ENCODE measurements around the gene MRPL20. TPM values are rescaled to one million over a fixed set of nuclear protein-coding genes. Genes with fewer than 3 reads are reported as not detected.

Gene MRPL20
- polyA plus RNA-seq, 1 of the 3 experiments (the other 2 are of a cell fraction), result 210 TPM

DNA sequence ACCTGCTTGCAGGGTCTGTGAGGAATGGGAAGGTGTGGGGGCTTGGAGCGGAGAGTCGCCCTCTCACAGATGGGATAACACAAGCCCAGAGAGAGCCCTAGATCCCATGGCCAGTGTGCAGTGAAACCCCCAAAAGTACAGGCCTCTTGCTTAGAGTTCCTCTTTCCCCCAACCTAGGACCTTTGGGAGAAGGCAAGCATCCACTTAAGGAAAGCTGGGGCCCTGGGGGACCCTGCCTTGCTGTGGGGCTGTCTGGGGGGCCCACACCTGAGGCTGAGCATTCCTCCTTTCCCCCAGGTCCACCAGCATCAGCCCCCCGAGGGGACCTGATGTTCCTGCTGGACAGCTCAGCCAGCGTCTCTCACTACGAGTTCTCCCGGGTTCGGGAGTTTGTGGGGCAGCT is 29.5 kb upstream of the MRPL20 start (continued):
- TF ChIP-seq TAF1 (IDR thresholded peaks at IDR 0.05; ENCODE audit: borderline replicate concordance, low read depth, low read length) (no peak), MEF2A (IDR thresholded peaks at IDR 0.05; ENCODE audit: borderline replicate concordance, low read depth) (no peak), GABPA (IDR thresholded peaks at IDR 0.05; ENCODE audit: low read depth) (no peak)

DNA sequence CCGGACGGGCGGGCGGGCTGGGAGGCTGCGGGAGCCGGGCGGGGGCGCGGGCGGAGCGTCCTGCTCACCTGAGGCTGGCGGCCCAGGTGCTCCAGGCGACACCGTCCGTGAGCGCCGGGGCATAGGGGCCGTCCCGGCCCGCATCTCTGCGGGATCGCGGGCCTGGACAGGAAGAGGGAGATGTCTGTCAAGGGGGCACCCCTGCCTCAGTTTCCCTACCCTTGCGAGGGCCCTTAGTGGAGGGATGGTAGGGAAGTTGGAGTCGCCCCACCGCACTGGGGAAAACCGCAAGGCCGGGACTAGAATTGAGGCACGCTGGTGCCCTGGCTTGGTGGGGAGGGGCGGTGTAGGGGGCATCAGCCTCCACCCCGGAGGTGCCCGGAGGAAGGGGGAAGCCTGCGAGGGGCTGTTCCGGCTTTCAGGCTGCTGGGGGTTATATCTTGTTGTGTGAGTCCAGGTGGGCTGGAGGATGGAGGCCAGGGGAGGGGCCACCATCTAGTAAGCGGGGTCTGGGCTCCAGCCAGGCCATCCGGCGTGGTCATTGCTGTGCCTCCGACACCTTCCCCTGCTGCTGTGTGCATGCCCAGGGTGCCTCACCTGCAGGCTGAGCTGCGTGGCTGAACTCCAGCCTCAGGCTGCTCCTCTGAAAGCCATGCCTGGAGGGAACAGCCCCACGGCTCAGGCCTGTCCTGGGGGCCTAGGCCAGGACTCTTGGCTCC is 29.0 kb upstream of the MRPL20 start:
- POLR2A ChIA-PET, result no interaction called here
- Histone ChIP-seq H2AFZ (ENCODE audit: low read depth) (no peak overlapping the region), H3K9ac (no peak overlapping the region), H4K20me1 (ENCODE audit: insufficient read depth) (no peaks in the 10 kb centered on the region), H3K4me3 (ENCODE audit: low read depth in 2 of 2, low read length in 1 of 2) (peak overlapping the region; percentile 46 to 47; a peak in 3 of 4 replicates), H3F3A (replicated peaks; ENCODE audit: insufficient read depth) (no peaks in the 10 kb centered on the region), H3K27me3 (ENCODE audit: insufficient read depth) (no peaks in the 10 kb centered on the region), H3K4me2 (peak overlapping the region; percentile 68), H3K79me2 (ENCODE audit: insufficient read depth) (no peaks in the 10 kb centered on the region), H3K4me1 (ENCODE audit: control insufficient read depth in 1 of 2, insufficient read depth in 2 of 2, low read depth in 1 of 2, low read length in 1 of 2) (peaks cover 0 to 22% of the 10 kb centered on the region in 2 experiments; a peak in 1 of 4 replicates), H3K9me2 (no peaks in the 10 kb centered on the region), H3K36me3 (replicated peaks in 1 of 2; ENCODE audit: control insufficient read depth in 1 of 2, insufficient read depth in 2 of 2, low read length in 1 of 2) (no peaks in the 10 kb centered on the region), H3K9me3 (no peaks in the 10 kb centered on the region), H3K27ac (ENCODE audit: low read depth in 2 of 2, low read length in 1 of 2) (no peak overlapping the region)
- CTCF ChIA-PET, result no interaction called here
- 29% methylated on average over 13 of the region's 40 CpGs for WGBS (ENCODE audit: low lambda C conversion rate)
- peak; percentile 56 for DNase-seq
- TF ChIP-seq GABPA (IDR thresholded peaks at IDR 0.05; ENCODE audit: low read depth), result no peak
- no peak for TF ChIP-seq FOSL2 (IDR thresholded peaks at IDR 0.05; ENCODE audit: borderline replicate concordance, low read depth)
- TF ChIP-seq, protein P1, sequence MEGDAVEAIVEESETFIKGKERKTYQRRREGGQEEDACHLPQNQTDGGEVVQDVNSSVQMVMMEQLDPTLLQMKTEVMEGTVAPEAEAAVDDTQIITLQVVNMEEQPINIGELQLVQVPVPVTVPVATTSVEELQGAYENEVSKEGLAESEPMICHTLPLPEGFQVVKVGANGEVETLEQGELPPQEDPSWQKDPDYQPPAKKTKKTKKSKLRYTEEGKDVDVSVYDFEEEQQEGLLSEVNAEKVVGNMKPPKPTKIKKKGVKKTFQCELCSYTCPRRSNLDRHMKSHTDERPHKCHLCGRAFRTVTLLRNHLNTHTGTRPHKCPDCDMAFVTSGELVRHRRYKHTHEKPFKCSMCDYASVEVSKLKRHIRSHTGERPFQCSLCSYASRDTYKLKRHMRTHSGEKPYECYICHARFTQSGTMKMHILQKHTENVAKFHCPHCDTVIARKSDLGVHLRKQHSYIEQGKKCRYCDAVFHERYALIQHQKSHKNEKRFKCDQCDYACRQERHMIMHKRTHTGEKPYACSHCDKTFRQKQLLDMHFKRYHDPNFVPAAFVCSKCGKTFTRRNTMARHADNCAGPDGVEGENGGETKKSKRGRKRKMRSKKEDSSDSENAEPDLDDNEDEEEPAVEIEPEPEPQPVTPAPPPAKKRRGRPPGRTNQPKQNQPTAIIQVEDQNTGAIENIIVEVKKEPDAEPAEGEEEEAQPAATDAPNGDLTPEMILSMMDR (IDR thresholded peaks at IDR 0.05), result no peak
- TF ChIP-seq, protein P2, sequence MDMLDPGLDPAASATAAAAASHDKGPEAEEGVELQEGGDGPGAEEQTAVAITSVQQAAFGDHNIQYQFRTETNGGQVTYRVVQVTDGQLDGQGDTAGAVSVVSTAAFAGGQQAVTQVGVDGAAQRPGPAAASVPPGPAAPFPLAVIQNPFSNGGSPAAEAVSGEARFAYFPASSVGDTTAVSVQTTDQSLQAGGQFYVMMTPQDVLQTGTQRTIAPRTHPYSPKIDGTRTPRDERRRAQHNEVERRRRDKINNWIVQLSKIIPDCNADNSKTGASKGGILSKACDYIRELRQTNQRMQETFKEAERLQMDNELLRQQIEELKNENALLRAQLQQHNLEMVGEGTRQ (IDR thresholded peaks at IDR 0.05; ENCODE audit: borderline replicate concordance, low read depth, low read length), result no peak
- TF ChIP-seq EP300 (IDR thresholded peaks at IDR 0.05; ENCODE audit: borderline replicate concordance in 1 of 2, low read depth in 1 of 2, low read length in 1 of 2), result no peak
- TF ChIP-seq TAF1 (IDR thresholded peaks at IDR 0.05; ENCODE audit: borderline replicate concordance, low read depth, low read length), result no peak
- TF ChIP-seq, protein P3, sequence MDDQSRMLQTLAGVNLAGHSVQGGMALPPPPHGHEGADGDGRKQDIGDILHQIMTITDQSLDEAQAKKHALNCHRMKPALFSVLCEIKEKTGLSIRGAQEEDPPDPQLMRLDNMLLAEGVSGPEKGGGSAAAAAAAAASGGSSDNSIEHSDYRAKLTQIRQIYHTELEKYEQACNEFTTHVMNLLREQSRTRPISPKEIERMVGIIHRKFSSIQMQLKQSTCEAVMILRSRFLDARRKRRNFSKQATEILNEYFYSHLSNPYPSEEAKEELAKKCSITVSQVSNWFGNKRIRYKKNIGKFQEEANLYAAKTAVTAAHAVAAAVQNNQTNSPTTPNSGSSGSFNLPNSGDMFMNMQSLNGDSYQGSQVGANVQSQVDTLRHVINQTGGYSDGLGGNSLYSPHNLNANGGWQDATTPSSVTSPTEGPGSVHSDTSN (IDR thresholded peaks at IDR 0.05), result no peak
- TF ChIP-seq, protein P4, sequence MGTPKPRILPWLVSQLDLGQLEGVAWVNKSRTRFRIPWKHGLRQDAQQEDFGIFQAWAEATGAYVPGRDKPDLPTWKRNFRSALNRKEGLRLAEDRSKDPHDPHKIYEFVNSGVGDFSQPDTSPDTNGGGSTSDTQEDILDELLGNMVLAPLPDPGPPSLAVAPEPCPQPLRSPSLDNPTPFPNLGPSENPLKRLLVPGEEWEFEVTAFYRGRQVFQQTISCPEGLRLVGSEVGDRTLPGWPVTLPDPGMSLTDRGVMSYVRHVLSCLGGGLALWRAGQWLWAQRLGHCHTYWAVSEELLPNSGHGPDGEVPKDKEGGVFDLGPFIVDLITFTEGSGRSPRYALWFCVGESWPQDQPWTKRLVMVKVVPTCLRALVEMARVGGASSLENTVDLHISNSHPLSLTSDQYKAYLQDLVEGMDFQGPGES (IDR thresholded peaks at IDR 0.05; ENCODE audit: low read depth, low read length), result no peak
- TF ChIP-seq, protein P5, sequence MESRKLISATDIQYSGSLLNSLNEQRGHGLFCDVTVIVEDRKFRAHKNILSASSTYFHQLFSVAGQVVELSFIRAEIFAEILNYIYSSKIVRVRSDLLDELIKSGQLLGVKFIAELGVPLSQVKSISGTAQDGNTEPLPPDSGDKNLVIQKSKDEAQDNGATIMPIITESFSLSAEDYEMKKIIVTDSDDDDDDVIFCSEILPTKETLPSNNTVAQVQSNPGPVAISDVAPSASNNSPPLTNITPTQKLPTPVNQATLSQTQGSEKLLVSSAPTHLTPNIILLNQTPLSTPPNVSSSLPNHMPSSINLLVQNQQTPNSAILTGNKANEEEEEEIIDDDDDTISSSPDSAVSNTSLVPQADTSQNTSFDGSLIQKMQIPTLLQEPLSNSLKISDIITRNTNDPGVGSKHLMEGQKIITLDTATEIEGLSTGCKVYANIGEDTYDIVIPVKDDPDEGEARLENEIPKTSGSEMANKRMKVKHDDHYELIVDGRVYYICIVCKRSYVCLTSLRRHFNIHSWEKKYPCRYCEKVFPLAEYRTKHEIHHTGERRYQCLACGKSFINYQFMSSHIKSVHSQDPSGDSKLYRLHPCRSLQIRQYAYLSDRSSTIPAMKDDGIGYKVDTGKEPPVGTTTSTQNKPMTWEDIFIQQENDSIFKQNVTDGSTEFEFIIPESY (IDR thresholded peaks at IDR 0.05; ENCODE audit: borderline replicate concordance, low read depth), result no peak
- TF ChIP-seq EZH2phosphoT487 (IDR thresholded peaks at IDR 0.05; ENCODE audit: borderline replicate concordance, low read depth), result no peak
- no peak for TF ChIP-seq JUND (IDR thresholded peaks at IDR 0.05)

Data from SK-N-SH (cell line).